BLaER1 treated with 17β-estradiol and CSF1 and Interleukin-3, amounts not matched to agents 10 nM and 100 nM (cell line): ENCODE data around the gene PLXDC2.
"Not testable (repeated sequence)": the region's sequence is repeated elsewhere in the genome, so short reads cannot be mapped to it uniquely, and the experiment has no call there.

ENCODE experiments used
- H3K27ac ChIP-seq, 11 experiments: shearing (Covaris generic); formaldehyde crosslinking; 2 replicates each; pipeline ENCODE4 v1.8.1; 2022
- H3K27me3 ChIP-seq, 11 experiments: shearing (Covaris generic); formaldehyde crosslinking; 2 replicates each; pipeline ENCODE4 v1.8.1; 2022
- H3K36me3 ChIP-seq, 11 experiments: shearing (Covaris generic); formaldehyde crosslinking; 2 replicates each; pipeline ENCODE4 v1.8.1; 2022
- H3K4me1 ChIP-seq, 10 experiments: shearing (Covaris generic); formaldehyde crosslinking; 2 replicates each; pipeline ENCODE4 v1.8.1; 2022
- H3K4me2 ChIP-seq, 11 experiments: shearing (Covaris generic); formaldehyde crosslinking; 2 replicates each; pipeline ENCODE4 v1.8.1; 2022
- H3K4me3 ChIP-seq, 10 experiments: shearing (Covaris generic); formaldehyde crosslinking; 2 replicates each; pipeline ENCODE4 v1.8.1; 2022
- H3K9ac ChIP-seq, 11 experiments: shearing (Covaris generic); formaldehyde crosslinking; 2 replicates each; pipeline ENCODE4 v1.8.1; 2022
- H3K9me3 ChIP-seq, 11 experiments: shearing (Covaris generic); formaldehyde crosslinking; replicated peaks in 1 of 11; 2 replicates each; pipeline ENCODE4 v1.8.1; 2022
- H4K20me1 ChIP-seq, 11 experiments: shearing (Covaris generic); formaldehyde crosslinking; 2 replicates each; pipeline ENCODE4 v1.8.1; 2022
- Cebpa-rat ChIP-seq, 11 experiments: shearing (Covaris generic); IDR thresholded peaks; 2 replicates each; pipeline ENCODE4 v1.8.1; 2022

The PLXDC2 gene

DNA sequence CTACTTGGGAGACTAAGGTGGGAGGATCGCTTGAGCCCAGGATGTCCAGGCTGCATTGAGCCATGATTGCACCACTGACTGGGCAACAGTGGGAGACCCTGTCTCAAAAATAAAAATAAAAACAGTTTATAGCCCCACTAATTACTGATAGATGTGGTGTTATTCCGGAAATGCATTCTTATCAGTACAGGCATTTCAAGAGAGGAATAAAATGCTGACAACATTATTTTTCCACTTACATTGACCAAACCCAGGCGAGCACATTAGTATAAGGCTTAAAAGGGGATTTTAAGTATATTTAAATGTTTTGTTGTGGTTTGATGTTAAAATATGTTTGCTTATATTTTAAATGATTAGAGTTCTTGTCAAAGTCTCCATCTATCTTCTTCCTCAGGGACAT is 359.5 kb downstream of the PLXDC2 start:
- Histone ChIP-seq H3K36me3 (peaks cover 0 to 59% (median 5%) of the 10 kb centered on the region in 11 experiments; a peak in 10 of 22 replicates), H3K4me2 (no peak overlapping the region), H3K4me1 (no peaks in the 10 kb centered on the region), H3K27me3 (no peaks in the 10 kb centered on the region), H3K9ac (no peak overlapping the region), H3K27ac (no peak overlapping the region), H3K9me3 (no peaks in the 10 kb centered on the region), H3K4me3 (no peak overlapping the region), H4K20me1 (peaks cover 0 to 3% (median 0%) of the 10 kb centered on the region in 11 experiments; a peak in 1 of 22 replicates)
- TF ChIP-seq Cebpa-rat (IDR thresholded peaks at IDR 0.05), result no peak

DNA sequence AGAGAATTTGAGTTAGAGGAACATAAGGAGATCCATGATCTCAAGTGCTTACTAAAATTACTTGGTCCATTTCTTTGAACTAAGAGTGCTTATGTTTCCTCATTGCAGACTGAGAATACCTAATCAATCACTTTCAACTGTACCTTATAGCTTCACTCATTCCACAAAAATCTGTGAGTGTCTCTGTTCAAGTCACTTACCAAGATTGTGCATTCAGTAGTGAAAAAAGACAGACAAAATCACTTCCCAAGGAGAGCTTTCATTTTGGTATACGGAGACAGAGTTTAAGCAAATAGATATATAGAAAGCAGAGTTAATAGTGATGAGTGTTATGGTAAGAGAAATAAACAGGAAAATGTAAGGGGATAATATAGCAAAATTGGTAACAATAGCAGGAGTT is 364.5 kb downstream of the PLXDC2 start:
- Histone ChIP-seq H3K27me3 (no peaks in the 10 kb centered on the region), H3K4me1 (no peaks in the 10 kb centered on the region), H4K20me1 (no peaks in the 10 kb centered on the region), H3K4me2 (no peak overlapping the region), H3K9me3 (no peaks in the 10 kb centered on the region), H3K9ac (no peak overlapping the region), H3K4me3 (no peak overlapping the region), H3K27ac (no peak overlapping the region), H3K36me3 (peaks cover 0 to 84% (median 5%) of the 10 kb centered on the region in 11 experiments; a peak in 10 of 22 replicates)
- no peak for TF ChIP-seq Cebpa-rat (IDR thresholded peaks at IDR 0.05)

DNA sequence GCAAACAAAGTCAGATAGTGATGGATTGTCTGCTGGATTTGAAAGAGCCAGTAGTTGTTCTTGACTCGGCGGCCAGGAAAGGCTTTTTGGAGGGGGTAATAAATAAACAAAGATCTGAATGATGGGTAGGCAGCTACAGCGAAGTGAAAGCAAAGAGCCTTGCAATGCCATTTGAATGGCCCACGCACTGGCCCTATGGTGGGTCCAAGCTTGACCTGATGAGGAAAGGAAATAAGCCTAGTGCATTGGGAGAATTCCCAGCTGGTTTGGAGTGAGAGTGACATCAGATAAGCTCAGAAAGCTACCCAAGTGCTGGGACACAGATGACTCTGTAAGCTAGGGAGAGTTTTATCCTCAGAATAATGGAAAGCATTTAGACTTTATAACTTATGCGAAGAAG is 365.2 kb downstream of the PLXDC2 start:
- no peak for TF ChIP-seq Cebpa-rat (IDR thresholded peaks at IDR 0.05)
- Histone ChIP-seq H3K36me3 (peaks cover 0 to 88% (median 5%) of the 10 kb centered on the region in 11 experiments; a peak in 10 of 22 replicates), H3K9ac (no peak overlapping the region), H3K9me3 (0 out of 22 replicates have a peak, but pooled peaks cover 0 to 3% (median 0%) of the 10 kb centered on the region in 11 experiments), H3K27me3 (no peaks in the 10 kb centered on the region), H4K20me1 (no peaks in the 10 kb centered on the region), H3K4me1 (no peaks in the 10 kb centered on the region), H3K4me3 (no peak overlapping the region), H3K4me2 (no peak overlapping the region), H3K27ac (no peak overlapping the region)

DNA sequence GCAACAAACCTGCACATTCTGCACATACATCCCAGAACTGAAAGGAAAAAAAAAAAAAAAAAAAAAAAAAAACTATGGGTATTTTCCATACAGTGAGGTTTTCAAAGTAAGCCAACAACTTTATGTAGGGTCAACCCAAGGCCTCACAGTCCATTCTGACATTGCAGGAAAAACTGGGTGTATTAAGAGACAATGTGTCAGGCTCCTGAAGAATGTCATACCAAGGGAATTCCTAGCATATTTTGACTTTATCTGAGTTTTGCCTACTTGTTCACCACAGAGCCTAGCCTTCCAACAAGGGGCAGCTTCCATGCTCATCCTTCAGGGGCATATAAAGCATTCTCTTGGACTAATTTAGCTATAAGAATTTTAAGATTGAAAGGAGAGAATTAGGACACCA is 368.9 kb downstream of the PLXDC2 start:
- H3K27me3 ChIP-seq, result no peaks in the 10 kb centered on the region
- H3K27ac ChIP-seq, result no peak overlapping the region
- H3K36me3 ChIP-seq, result peaks cover 0 to 63% (median 0%) of the 10 kb centered on the region in 11 experiments; a peak in 7 of 22 replicates
- no peak overlapping the region for H3K4me2 ChIP-seq
- no peak for TF ChIP-seq Cebpa-rat (IDR thresholded peaks at IDR 0.05)
- H4K20me1 ChIP-seq, result no peaks in the 10 kb centered on the region
- H3K9ac ChIP-seq, result no peak overlapping the region
- no peak overlapping the region for H3K4me3 ChIP-seq
- no peaks in the 10 kb centered on the region for H3K4me1 ChIP-seq
- H3K9me3 ChIP-seq, result 0 out of 22 replicates have a peak, but pooled peaks cover 0 to 5% (median 0%) of the 10 kb centered on the region in 11 experiments

DNA sequence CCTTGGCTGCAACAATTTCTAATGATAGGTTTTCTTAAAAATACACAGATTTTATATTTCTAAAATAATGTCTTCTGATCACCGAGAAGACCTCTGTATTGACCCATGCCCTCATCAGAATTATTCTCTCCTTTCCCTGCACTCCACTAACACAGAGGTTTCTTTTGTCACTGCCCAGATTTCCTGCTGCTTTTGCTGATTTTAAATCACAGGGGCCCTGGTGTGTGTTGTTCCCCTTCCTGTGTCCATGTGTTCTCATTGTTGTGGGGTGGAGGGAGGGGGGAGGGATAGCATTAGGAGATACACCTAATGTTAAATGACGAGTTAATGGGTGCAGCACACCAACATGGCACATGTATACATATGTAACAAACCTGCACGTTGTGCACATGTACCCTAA is 375.2 kb downstream of the PLXDC2 start:
- H3K4me1 ChIP-seq, H3K4me3 ChIP-seq: not testable (repeated sequence)

DNA sequence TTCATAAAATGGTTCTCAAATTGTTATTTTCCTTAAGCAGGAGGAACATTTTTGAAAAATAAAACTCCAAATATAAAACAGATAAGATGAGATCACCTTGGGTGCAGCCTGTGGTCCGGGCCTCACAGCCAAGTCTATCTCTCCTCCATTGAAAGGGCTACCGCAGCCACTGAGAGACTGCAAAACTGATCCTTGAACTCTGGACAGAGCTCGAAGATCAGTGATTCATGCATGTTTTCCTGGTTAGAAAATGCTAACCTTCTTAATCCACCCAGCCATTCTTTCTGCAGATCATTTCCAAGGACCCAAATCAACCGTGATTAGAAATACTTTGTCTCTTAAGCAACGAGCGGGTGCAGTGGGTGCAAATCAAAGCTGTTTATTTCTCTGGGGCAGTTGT is 378.8 kb downstream of the PLXDC2 start:
- no peaks in the 10 kb centered on the region for H3K4me1 ChIP-seq
- no peaks in the 10 kb centered on the region for H4K20me1 ChIP-seq
- no peak overlapping the region for H3K9ac ChIP-seq
- no peaks in the 10 kb centered on the region for H3K27me3 ChIP-seq
- TF ChIP-seq Cebpa-rat (IDR thresholded peaks at IDR 0.05), result no peak
- H3K4me3 ChIP-seq, result no peak overlapping the region
- H3K27ac ChIP-seq, result no peak overlapping the region
- peaks cover 0 to 18% (median 0%) of the 10 kb centered on the region in 11 experiments; a peak in 3 of 22 replicates for H3K36me3 ChIP-seq
- H3K9me3 ChIP-seq, result no peaks in the 10 kb centered on the region
- no peak overlapping the region for H3K4me2 ChIP-seq

More for the DNA sequence above, 375.2 kb downstream of the PLXDC2 start:
- H3K27me3 ChIP-seq, H3K4me2 ChIP-seq, H4K20me1 ChIP-seq, H3K27ac ChIP-seq, H3K9ac ChIP-seq, H3K9me3 ChIP-seq: not testable (repeated sequence)
- peaks cover 0 to 30% (median 0%) of the 10 kb centered on the region in 11 experiments; a peak in 5 of 22 replicates for H3K36me3 ChIP-seq

DNA sequence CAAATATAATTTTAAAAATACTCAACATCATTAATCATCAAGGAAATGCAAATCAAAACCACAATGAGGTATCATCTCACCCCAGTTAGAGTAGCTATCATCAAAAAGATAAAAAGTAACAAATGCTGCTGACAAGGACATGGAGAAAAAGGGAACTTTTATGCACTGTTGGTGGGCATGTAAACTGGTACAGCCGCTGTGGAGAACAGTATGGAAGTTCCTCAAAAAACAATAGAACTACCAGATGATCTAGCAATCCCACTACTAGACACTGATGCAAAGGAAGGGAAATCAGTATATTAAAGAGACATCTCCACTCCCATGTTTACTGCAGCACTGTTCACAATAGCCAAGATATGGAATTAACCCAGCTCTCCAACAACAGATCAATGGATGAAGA is 384.5 kb downstream of the PLXDC2 start:
- no peak overlapping the region for H3K9ac ChIP-seq
- TF ChIP-seq Cebpa-rat (IDR thresholded peaks at IDR 0.05), result no peak
- H3K36me3 ChIP-seq, result peaks cover 0 to 22% (median 0%) of the 10 kb centered on the region in 11 experiments; a peak in 4 of 22 replicates
- H3K4me3 ChIP-seq, result no peak overlapping the region
- H4K20me1 ChIP-seq, result no peaks in the 10 kb centered on the region; a peak in 1 of 22 replicates
- no peaks in the 10 kb centered on the region for H3K27me3 ChIP-seq
- H3K4me2 ChIP-seq, result no peak overlapping the region
- no peaks in the 10 kb centered on the region for H3K9me3 ChIP-seq
- H3K27ac ChIP-seq, result no peak overlapping the region
- H3K4me1 ChIP-seq, result peaks cover 0 to 9% (median 0%) of the 10 kb centered on the region in 10 experiments; a peak in 2 of 20 replicates

DNA sequence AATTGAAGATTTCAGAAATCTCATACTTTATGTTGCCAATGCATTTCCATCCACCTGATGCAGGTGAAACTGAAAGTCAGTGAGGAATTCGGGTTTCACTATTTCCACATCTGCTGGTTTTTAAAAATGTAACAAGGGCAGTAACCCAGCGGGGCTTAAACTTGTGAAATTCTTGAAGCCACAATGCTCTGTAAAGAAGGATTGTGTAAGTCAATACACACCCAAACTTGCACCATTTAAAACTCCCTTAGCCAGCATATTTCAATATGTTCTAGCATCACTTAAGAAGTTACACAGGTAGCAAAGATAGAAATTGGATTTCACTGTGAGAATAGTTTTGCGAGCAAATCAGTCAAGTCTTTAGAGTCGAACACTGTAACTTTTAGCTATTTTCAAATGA is 386.1 kb downstream of the PLXDC2 start:
- Histone ChIP-seq H3K4me1 (peaks cover 0 to 9% (median 0%) of the 10 kb centered on the region in 10 experiments; a peak in 2 of 20 replicates), H3K4me3 (no peak overlapping the region), H3K27ac (no peak overlapping the region), H3K36me3 (peaks cover 0 to 26% (median 0%) of the 10 kb centered on the region in 11 experiments; a peak in 3 of 22 replicates), H3K27me3 (no peaks in the 10 kb centered on the region), H3K9me3 (no peaks in the 10 kb centered on the region), H3K9ac (no peak overlapping the region), H3K4me2 (no peak overlapping the region), H4K20me1 (no peaks in the 10 kb centered on the region; a peak in 1 of 22 replicates)
- TF ChIP-seq Cebpa-rat (IDR thresholded peaks at IDR 0.05), result no peak

DNA sequence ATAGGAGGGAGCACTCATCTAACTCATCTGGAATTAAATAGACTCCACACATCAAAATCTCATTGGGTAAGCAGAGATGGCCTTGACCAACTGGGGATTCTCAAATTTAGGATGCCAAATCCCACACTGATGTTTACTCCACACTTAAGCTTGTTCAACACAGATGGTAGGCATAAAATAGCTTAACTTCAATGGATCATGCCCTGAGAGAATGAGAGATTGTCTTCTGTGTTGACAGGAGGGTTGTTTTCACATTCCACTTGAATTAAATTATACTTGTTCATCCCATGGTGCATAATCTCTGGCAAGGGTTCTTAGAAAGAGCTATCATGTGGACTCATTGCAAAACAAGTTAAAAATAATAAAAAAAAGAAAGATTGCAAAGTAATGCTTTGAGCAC is 391.4 kb downstream of the PLXDC2 start:
- H3K4me1 ChIP-seq, result no peaks in the 10 kb centered on the region
- no peak overlapping the region for H3K4me2 ChIP-seq
- H3K9me3 ChIP-seq, result peaks cover 0 to 5% (median 0%) of the 10 kb centered on the region in 11 experiments; a peak in 1 of 22 replicates
- no peak overlapping the region for H3K9ac ChIP-seq
- H3K27ac ChIP-seq, result no peak overlapping the region
- TF ChIP-seq Cebpa-rat (IDR thresholded peaks at IDR 0.05), result no peak
- no peaks in the 10 kb centered on the region for H4K20me1 ChIP-seq
- H3K36me3 ChIP-seq, result peaks cover 0 to 36% (median 0%) of the 10 kb centered on the region in 11 experiments; a peak in 7 of 22 replicates
- no peaks in the 10 kb centered on the region for H3K27me3 ChIP-seq
- no peak overlapping the region for H3K4me3 ChIP-seq

DNA sequence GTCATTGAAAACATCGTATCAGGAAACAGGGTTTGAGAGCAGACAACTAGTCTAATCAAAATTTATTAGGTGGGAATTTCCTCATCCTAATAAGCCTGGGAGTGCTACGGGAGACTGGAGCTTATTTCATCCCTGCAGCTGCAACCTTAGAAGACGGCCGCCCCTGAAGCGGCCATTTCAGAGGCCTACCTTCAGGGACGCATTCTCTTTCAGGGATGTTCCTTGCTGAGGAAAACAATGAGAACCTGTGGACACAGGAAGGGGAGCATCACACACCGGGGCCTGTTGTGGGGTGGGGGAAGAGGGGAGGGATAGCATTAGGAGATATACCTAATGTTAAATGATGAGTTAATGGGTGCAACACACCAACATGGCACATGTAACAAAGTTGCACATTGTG is 392.9 kb downstream of the PLXDC2 start:
- H3K4me2 ChIP-seq, result not testable (repeated sequence)

More for the DNA sequence above, 392.9 kb downstream of the PLXDC2 start:
- H3K27me3 ChIP-seq, H3K4me3 ChIP-seq, H3K9ac ChIP-seq, H3K9me3 ChIP-seq, H4K20me1 ChIP-seq, H3K4me1 ChIP-seq, H3K27ac ChIP-seq: not testable (repeated sequence)
- peaks cover 0 to 27% (median 0%) of the 10 kb centered on the region in 11 experiments; a peak in 7 of 22 replicates for H3K36me3 ChIP-seq
